HepG2 (cell line): Measurements from ENCODE around the gene USP36. TPM values are rescaled to one million over a fixed set of nuclear protein-coding genes. Genes with fewer than 3 reads are reported as not detected.
A peak's percentile ranks its signal among the peaks of the same experiment; 100 is the strongest.

Experiments used
- ATAC-seq: fragments of 200-7000 bp; cut with Tn5 transposase; 3 replicates; pipeline ENCODE4 v1.9.1; 2020; ENCODE audit warnings: mild to moderate bottlenecking, moderate library complexity
- BruUV-seq: library from RNA; stranded (reverse); fragments of 400-500 nt; replicated peaks from 2 replicates; lab custom pipeline; 2021; lab: Mats Ljungman, UMichigan
- CTCF ChIA-PET: fragments of 300-600 bp; formaldehyde crosslinking; extraction: SDS; loops from one replicate; lab custom pipeline; 2021; ENCODE audit warnings: low total read pairs, inconsistent platforms, low intra/inter-chr PET ratio; lab: Yijun Ruan, JAX
- POLR2A ChIA-PET: fragments of 350-600 bp; sonication (Branson Sonifier 250); formaldehyde crosslinking; loops from one replicate; lab custom pipeline; 2020; ENCODE audit warnings: antibody characterized with exemption, inconsistent platforms; lab: Yijun Ruan, JAX
- DNase-seq: peaks from one replicate; pipeline ENCODE4 v3.0.0-alpha.2; 2015; ENCODE audit warnings: low spot score
- FAIRE-seq: peaks from 3 replicates; lab custom pipeline; 2011; peaks lifted over from hg19 to GRCh38; lab: Jason Lieb, UNC
- H2AFZ ChIP-seq: one replicate; pipeline ENCODE4 v1.6.1; 2011; ENCODE audit warnings: low read length, inconsistent platforms
- H3K27ac ChIP-seq: fragments of 300-600 bp; 3 replicates; pipeline ENCODE4 v1.8.0; 2011; ENCODE audit warnings: mixed run types, mild to moderate bottlenecking, mixed read lengths, low read length, inconsistent platforms; ENCODE audit not compliant: insufficient read depth; ENCODE audit errors: extremely low read length
- H3K27me3 ChIP-seq, 2 experiments: fragments of 200-600 bp in 1 of 2; 2 replicates in 1 of 2; 3 replicates in 1 of 2; pipeline versions ENCODE4 v1.6.0 to v1.8.0; 2011; ENCODE audit warnings: low read length in 2 of 2, mild to moderate bottlenecking in 2 of 2, moderate library complexity in 2 of 2, inconsistent platforms in 1 of 2; ENCODE audit not compliant: insufficient read depth in 2 of 2, control insufficient read depth in 1 of 2
- H3K36me3 ChIP-seq, 2 experiments: fragments of 200-600 bp in 1 of 2; replicated peaks in 1 of 2; 2 replicates in 1 of 2; 3 replicates in 1 of 2; pipeline versions ENCODE4 v1.5.1 to v1.8.0; 2011; ENCODE audit warnings: low read length in 2 of 2, inconsistent platforms in 1 of 2; ENCODE audit not compliant: insufficient read depth in 2 of 2, control insufficient read depth in 1 of 2
- H3K4me1 ChIP-seq: 2 replicates; pipeline ENCODE4 v1.5.1; 2012; ENCODE audit warnings: low read length, inconsistent platforms; ENCODE audit not compliant: insufficient read depth
- H3K4me2 ChIP-seq: 2 replicates; pipeline ENCODE4 v1.6.0; 2011; ENCODE audit warnings: low read depth, low read length, inconsistent platforms
- H3K4me3 ChIP-seq, 3 experiments: fragments of 200-600 bp in 1 of 3; sonication (generic), shearing (Covaris generic) in 1 of 3; replicated peaks in 1 of 3; 2 replicates each; pipeline ENCODE4 v1.5.1; 2011 to 2016; ENCODE audit warnings: low read length in 3 of 3, inconsistent platforms in 2 of 3, low read depth in 2 of 3, mild to moderate bottlenecking in 2 of 3, control low read depth in 1 of 3, mixed read lengths in 1 of 3; ENCODE audit not compliant: insufficient read depth in 1 of 3
- H3K79me2 ChIP-seq: one replicate; pipeline ENCODE4 v1.6.1; 2011; ENCODE audit warnings: low read length, inconsistent platforms; ENCODE audit not compliant: insufficient read depth
- H3K9ac ChIP-seq: 2 replicates; pipeline ENCODE4 v1.6.0; 2011; ENCODE audit warnings: mild to moderate bottlenecking, low read depth, low read length, inconsistent platforms; ENCODE audit not compliant: insufficient read depth
- H3K9me3 ChIP-seq: 2 replicates; pipeline ENCODE4 v1.5.1; 2012; ENCODE audit warnings: mild to moderate bottlenecking, low read length
- H4K20me1 ChIP-seq: 2 replicates; pipeline ENCODE4 v1.6.0; 2011; ENCODE audit warnings: inconsistent platforms, mild to moderate bottlenecking, low read length, moderate library complexity; ENCODE audit not compliant: insufficient read depth
- HINFP ChIP-seq: sonication (generic); formaldehyde crosslinking; IDR thresholded peaks from 2 replicates; pipeline ENCODE4 v1.4.0; 2020; ENCODE audit warnings: low read depth, mild to moderate bottlenecking, missing genetic modification reagents
- KLF12 ChIP-seq: sonication (generic); formaldehyde crosslinking; IDR thresholded peaks from 2 replicates; pipeline ENCODE4 v1.4.0; 2020; ENCODE audit warnings: missing genetic modification reagents, borderline replicate concordance
- MATR3 ChIP-seq: sonication (generic); formaldehyde crosslinking; IDR thresholded peaks from 2 replicates; pipeline ENCODE4 v1.4.0; 2020; ENCODE audit warnings: missing genetic modification reagents
- PPARG ChIP-seq: conservative IDR thresholded peaks from 2 replicates; pipeline ENCODE4 v1.6.1; 2016; ENCODE audit warnings: missing biosample characterization, missing genetic modification reagents
- RFX1 ChIP-seq: fragments of 450-650 bp; IDR thresholded peaks from 2 replicates; pipeline ENCODE4 v1.6.1; 2017
- RFX5 ChIP-seq: IDR thresholded peaks from 2 replicates; pipeline ENCODE4 v1.6.1; 2011; ENCODE audit warnings: low read depth, low read length, improper control_type of control experiment
- TCF7 ChIP-seq: sonication (generic); IDR thresholded peaks from 2 replicates; pipeline ENCODE4 v1.6.1; 2016; ENCODE audit warnings: antibody characterized with exemption, low read depth
- U2AF2 ChIP-seq: fragments of 200-400 bp; formaldehyde crosslinking; IDR thresholded peaks from 2 replicates; pipeline ENCODE4 v1.6.1; 2017; ENCODE audit warnings: low read depth, mild to moderate bottlenecking, low read length
- ZFX ChIP-seq: sonication (generic); formaldehyde crosslinking; IDR thresholded peaks from 2 replicates; pipeline ENCODE4 v1.4.0; 2020; ENCODE audit warnings: mild to moderate bottlenecking, low read depth, missing genetic modification reagents, moderate library complexity
- ZMYM4 ChIP-seq: sonication (generic); formaldehyde crosslinking; IDR thresholded peaks from 2 replicates; pipeline ENCODE4 v1.8.1; 2023; ENCODE audit warnings: mild to moderate bottlenecking, missing genetic modification reagents
- ZNF275 ChIP-seq: sonication (generic); formaldehyde crosslinking; IDR thresholded peaks from 2 replicates; pipeline ENCODE4 v1.8.0; 2022; ENCODE audit warnings: missing genetic modification reagents, mild to moderate bottlenecking, inconsistent platforms, borderline replicate concordance
- ZNF558 ChIP-seq: sonication (generic); formaldehyde crosslinking; IDR thresholded peaks from 2 replicates; pipeline ENCODE4 v1.9.0; 2022; ENCODE audit warnings: mild to moderate bottlenecking, missing genetic modification reagents, borderline replicate concordance
- ZNF580 ChIP-seq: IDR thresholded peaks from 2 replicates; pipeline ENCODE4 v1.6.1; 2016; ENCODE audit warnings: low read depth, borderline replicate concordance
- ZNF740 ChIP-seq: sonication (generic); formaldehyde crosslinking; IDR thresholded peaks from 2 replicates; pipeline ENCODE4 v1.4.0; 2020; ENCODE audit warnings: missing genetic modification reagents
- WGBS: methylation state at CpG from one replicate; pipeline ENCODE4 v1.1.6; 2017; ENCODE audit warnings: low lambda C conversion rate; 5-methylcytosine and 5-hydroxymethylcytosine counted together
- in situ Hi-C: cut with HindIII; loops from 2 replicates; pipeline ENCODE4 v1.10.0; 2017; ENCODE audit warnings: low pct_unique_long_range_greater_than_20kb; ENCODE audit not compliant: extremely low pct_ligation_motif_present
- intact Hi-C: fragments of 100-400 bp; cut with micrococcal nuclease; formaldehyde crosslinking; loops from one replicate; pipeline ENCODE4 v1.10.0; 2022; ENCODE audit not compliant: unreplicated experiment
- polyA plus RNA-seq, 8 experiments: library from polyadenylated mRNA; depleted of rRNA in 3 of 8; stranded (reverse) in 7 of 8; unstranded in 1 of 8; fragments of >200 nt; fragmentation: Illumina TruSeq in 4 of 8; extraction: Trizol in 4 of 8; gene quantifications; 2 replicates each; pipeline versions ENCODE4 v1.2.1 to v1.2.3, GENCODE V29; 2011 to 2016; ENCODE audit warnings: low read depth in 4 of 8, missing spikeins in 1 of 8, mixed read lengths in 1 of 8; ENCODE audit not compliant: insufficient read depth in 1 of 8
- total RNA-seq, 5 experiments: library from RNA; depleted of rRNA; stranded (reverse); fragments of >200 nt; fragmentation: Illumina TruSeq; extraction: Trizol; gene quantifications; 2 replicates each; pipeline ENCODE4 v1.2.3, GENCODE V29; 2016; ENCODE audit warnings: low read depth in 1 of 5

The USP36 gene
- total and polyA plus RNA-seq, 2 of the 13 experiments (the other 11 are each of a cell fraction or from before 2014, with no cell fraction given): 29.6 to 45.9 TPM

GRCh38 chr17:78759203-78759968, 81.2 kb downstream of the USP36 start:
- H4K20me1 ChIP-seq: no peaks in the 10 kb centered on the region
- ChIA-PET CTCF (no interaction called here), POLR2A (interaction anchor here (1.2 kb wide), 1 partner anchor 11 kb away, joined by 4 read pairs; no protein-coding TSS in a partner anchor)
- H3K4me1 ChIP-seq: peaks cover 66% of the 10 kb centered on the region
- H3K27me3 ChIP-seq: no peaks in the 10 kb centered on the region
- no peak overlapping the region for H3K4me3 ChIP-seq
- DNase-seq: no peak
- peaks cover 83% of the 10 kb centered on the region for H3K79me2 ChIP-seq
- no peaks in the 10 kb centered on the region for H3K9me3 ChIP-seq
- no peak overlapping the region for H2AFZ ChIP-seq
- intact Hi-C loops (no loop called here), in situ Hi-C loops (no loop called here)
- TF ChIP-seq RFX5: peak; percentile 51; the same call in 1 of the 2 replicates
- no peak for TF ChIP-seq HINFP (CRISPR knock-in tag)
- no peak for TF ChIP-seq ZMYM4
- TF ChIP-seq ZNF740: 0 out of 2 replicates have a peak, but pooled peaks have one; percentile 26
- TF ChIP-seq ZNF580 (CRISPR knock-in tag): no peak
- peak; percentile 30; the same call in 1 of the 2 replicates for TF ChIP-seq RFX1
- no peak for TF ChIP-seq ZNF558 (CRISPR knock-in tag)
- no peak for TF ChIP-seq PPARG (CRISPR knock-in tag)
- no peak for TF ChIP-seq ZFX (CRISPR knock-in tag)
- TF ChIP-seq U2AF2: no peak
- no peak for TF ChIP-seq ZNF275 (CRISPR knock-in tag)
- 0 out of 2 replicates have a peak, but pooled peaks have one; percentile 34 for TF ChIP-seq KLF12 (CRISPR knock-in tag)
- no peak for TF ChIP-seq MATR3 (CRISPR knock-in tag)
- TF ChIP-seq TCF7: no peak
- 95% methylated on average over 11 of the region's 11 CpGs for WGBS
- no TSS peak for BruUV-seq
- peak; percentile 37 for ATAC-seq
- peak overlapping the region; percentile 37 for H3K27ac ChIP-seq
- no peak overlapping the region for H3K4me2 ChIP-seq
- no peak for FAIRE-seq
- no peak overlapping the region for H3K9ac ChIP-seq
- no peaks in the 10 kb centered on the region for H3K36me3 ChIP-seq
